HG03108 (cell line): ENCODE results near the gene SDF2L1.
A peak's percentile ranks its signal among the peaks of the same experiment; 100 is the strongest.

Source experiments
- ATAC-seq: cut with Tn5 transposase; IDR thresholded peaks from one replicate; pipeline ENCODE4 v1.9.1; 2021; ENCODE audit warnings: moderate library complexity; ENCODE audit not compliant: unreplicated experiment

SDF2L1 gene

GRCh38 chr22:21621025-21621424, 21.1 kb upstream of the SDF2L1 start:
- no peak for ATAC-seq

GRCh38 chr22:21622011-21622918, 19.8 kb upstream of the SDF2L1 start:
- ATAC-seq: no peak

GRCh38 chr22:21622919-21623647, 19.0 kb upstream of the SDF2L1 start:
- ATAC-seq: no peak

DNA sequence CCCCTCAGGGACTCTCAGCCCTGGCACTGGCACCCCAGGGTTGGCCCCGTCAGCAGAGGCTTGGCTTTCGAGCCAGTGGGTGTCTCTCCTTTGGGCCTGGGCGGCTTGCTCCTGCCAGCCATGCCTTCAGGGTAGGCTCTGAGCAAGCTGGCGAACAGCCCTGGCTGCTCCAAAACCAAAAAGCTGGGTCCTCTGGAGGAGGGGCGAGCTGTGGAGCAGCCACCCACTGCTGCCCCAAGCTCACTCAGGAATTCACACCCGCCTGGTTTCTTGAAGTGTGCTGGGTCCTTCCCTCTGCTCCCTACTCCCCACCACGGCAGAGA, 18.5 kb upstream of the SDF2L1 start:
- no peak for ATAC-seq

DNA sequence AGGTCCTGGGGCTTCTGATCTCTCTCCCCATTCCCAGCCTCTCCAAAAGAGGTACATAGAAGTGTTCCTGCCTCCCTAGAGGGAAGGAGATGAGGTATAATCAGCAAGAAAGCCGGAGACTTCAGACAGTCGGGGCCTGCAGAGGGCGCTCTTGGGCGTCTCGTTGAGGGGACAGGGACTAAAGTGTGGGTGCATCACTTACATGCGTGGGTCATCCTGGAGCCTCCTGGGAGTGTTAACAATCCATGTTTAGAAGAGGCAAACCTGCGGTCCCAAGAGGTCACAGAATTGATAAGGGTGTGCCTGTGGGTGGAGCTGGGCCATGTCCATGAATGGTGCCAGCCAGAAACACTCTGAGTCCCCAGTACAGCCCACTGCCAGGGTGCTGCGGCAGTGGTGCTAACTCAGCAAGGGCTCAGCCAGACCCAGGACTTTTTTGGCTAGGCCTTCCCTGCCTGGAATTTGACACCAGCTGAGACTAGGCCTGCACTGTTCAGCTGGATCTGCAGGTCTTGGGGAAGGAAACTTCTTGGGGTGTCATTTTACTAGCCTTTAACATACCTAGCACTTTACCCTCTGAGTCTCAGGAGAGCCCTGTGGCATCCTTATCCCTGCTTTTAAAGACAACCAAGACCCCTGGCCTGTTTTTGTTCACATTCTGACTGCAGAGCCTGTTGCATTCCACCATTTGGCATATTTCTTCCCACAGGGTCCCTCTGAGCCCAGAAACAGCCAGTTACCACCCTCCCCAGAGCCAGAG, 17.8 kb upstream of the SDF2L1 start:
- ATAC-seq: no peak

- ATAC-seq: no peak
Observed at GRCh38 chr22:21624880-21625791, 17.0 kb upstream of the SDF2L1 start.

GRCh38 chr22:21626073-21626734, 15.9 kb upstream of the SDF2L1 start:
- ATAC-seq: no peak

- ATAC-seq: no peak
Observed at GRCh38 chr22:21626735-21627469, 15.2 kb upstream of the SDF2L1 start.

DNA sequence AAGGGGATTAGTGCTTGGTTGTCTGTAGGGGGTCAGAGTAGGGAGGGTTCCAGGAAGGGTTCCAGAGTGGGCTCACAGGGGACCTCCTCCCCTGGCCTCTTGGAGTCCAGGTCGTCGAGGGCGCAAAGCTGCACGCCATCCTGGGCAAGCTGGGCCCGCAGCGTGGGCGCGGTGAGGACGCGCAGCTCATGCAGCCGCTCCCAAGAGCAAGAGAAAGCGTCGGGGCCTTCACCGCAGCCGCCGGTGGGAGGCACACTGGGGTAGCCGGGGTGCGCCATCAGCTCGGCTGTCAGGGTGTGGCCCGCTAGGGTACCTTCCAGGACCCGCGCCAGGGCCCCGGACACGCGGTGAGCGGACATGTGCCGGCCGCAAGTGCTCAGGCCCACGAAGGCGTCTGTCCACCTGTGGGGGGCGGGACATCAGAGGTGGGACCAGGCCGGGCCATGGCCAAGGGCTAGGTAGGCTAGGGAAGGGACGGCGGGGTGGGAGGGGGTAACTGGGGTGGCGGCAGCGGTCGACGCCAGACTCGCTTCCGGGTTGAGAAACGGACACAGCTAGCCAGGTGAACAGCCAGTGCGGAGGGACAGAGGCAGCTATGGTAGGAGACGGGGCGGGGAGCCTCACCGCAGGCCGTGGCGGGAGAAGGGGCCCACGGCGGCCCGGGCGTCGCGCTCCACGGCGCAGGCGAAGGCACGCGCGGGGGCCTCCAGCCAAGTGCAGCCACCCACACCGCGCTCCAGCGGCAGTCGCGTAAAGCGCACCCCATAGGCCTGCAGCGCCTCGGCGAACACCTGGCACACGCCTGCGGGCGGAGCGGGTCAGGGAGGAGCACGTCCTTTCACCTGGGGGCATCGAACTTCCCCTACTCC, 13.5 kb upstream of the SDF2L1 start:
- ATAC-seq: no peak

DNA sequence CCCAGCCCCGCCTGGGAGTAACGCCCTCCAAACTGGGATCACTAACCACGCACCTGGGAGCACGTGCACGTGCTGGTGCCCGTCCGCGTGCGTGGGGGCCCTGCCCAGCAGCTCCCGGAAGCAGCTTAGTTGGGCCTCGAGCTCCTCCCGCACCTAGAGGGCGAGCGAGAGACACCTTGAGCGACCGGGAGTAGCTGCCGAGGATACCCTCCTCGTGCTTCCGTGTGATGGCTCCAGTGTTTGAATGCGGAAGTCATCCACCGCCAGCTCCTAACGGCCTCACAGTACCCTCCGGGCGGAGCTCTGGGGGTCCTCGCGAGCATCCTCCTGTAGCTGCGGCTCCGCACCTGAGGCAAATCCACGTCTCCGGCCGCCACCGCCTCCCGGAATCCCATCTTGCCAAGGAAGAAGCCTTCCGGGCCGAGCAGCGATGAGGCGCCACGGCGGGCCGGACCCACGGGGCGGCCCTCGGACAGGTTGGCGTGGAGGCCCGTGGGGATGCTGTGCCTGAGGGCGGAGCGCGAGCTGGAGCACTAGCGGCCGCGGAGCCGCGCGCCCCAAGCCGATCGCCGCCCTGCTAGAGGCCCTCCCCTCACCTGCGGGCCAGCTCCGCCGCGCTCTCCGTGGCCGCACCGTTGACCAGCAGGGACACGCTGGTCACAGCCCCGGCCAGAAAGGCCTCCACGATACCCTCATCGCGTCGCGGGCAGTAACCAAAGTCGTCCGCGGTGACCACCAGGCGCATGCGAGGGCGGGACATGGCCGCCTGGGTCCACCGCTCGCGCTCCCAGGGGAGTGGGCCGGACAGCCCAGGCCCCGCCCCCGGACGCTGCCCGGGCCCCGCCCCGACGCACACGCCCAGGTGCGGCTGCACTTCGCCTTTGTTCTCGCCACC, 12.6 kb upstream of the SDF2L1 start, which contains the start of gene YDJC:
TSS of gene YDJC (minus strand) at position 768 of the 895 bp plus-strand sequence. CDS start at position 760, 8 bp downstream.
- peak; percentile 77 for ATAC-seq

- ATAC-seq: no peak
Observed at GRCh38 chr22:21631025-21631424, 11.1 kb upstream of the SDF2L1 start.

DNA sequence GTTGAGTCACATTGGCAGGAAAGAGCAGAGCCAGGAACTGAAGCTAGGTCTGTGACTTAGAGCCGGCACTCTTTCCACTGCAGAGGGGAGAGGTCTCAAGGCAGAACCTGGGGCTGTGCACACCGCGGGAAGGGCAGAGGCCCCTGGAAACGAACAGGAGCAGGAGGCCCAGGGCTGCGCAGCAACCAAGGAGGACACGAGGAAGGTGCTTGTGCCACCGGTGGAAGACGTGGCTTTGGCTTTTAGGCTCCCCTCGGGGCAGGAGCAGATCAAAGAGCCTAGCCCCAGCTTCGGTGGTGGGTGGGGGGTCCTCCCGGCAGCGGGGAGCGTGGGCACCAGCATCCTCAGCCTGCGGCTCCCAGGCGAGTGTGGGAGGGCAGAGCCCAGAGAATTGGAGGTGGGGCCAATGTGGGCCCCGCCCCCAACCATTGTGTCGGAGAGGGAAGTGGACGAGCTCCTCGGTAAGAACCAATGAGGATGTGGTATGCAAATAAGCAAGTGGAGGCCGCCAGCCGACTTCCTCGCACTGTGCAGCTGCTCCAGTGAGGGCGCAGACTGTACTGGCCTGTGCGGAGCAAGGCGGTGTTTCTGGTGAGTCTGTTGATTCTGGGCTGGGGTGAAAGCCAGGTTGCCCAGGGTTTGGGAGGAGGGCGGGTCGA, 9.7 kb upstream of the SDF2L1 start, which contains the start of gene CCDC116:
TSS of gene CCDC116 (plus strand) at position 524 of the 659 bp plus-strand sequence. CDS start 422 bp downstream, outside the sequence.
- ATAC-seq: no peak

DNA sequence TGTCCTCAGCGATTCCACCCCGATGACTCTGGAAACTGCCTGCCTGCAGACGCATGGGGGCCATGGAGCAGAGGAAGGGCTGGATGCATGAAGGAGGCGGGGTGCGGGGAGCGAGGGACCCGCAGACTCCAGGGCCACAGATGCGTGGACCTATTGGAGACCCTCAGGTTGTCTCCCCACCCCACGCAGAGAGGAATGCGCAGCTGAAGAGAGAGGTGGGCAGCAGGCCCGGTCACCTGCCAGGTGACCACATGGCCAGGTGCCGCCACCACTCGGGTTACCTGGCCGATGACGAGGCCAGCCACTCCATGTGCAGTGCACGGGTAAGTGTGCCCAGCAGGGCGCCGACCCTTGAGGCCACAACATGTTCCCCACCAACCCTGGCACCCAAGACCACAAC, 9.2 kb upstream of the SDF2L1 start:
- no peak for ATAC-seq

DNA sequence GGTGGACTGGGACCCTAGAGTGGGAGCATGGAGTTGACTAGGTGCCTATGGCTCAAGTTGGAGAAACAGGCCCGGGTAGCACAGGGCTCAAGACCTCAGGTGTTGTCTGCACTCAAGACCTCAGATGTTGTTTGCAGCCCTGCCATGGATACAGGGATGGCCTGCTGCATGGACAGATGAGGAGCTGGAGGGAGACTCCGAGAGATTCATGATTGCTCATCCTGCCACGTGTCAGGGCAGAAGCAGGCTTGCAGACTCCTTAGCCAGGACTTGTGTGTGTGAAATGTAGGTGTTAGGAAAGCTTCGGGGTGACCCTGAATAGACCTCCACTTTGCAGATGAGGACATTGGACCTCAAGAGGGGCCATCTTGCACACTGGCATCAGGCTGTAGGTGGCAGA, 8.6 kb upstream of the SDF2L1 start:
- ATAC-seq: no peak

DNA sequence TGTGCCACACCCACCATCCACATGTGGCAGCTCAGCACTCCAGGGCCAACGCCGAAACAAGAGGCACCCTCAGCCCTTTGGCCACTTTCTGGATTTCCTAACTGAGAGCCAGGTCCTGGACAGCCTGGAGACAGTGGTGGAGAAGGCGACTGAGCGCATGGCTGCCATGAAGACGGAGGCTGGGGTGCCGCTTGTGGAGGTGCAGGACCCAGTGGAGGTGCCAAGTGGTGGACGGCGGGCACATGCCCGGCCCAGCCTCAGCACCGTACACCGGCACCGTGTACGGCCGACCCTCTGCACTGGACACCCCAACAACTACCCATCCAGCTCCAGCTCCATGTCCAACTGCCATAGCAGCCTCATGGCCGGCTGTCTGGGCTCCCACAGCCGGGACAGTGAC, 8.0 kb upstream of the SDF2L1 start:
- ATAC-seq: no peak

DNA sequence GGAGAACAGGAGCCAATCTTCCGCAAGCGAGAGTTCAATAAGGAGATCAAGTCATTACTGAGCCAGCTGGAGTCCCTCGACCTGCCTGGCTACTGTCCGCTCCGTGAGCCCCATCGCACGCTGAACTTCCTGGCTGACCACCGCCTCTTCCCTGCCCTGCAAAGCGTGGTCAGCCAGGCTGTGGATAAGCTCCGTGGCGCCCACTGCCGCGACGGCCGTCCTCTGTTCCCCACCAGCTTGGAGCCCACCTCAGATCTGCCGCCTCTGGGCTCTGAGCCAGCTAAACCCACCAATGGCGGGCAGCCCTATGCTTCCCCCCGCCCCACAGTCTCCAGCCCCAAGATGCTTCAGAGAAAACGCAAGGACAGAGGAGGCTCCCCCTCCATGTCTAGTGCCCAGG, 7.3 kb upstream of the SDF2L1 start:
- no peak for ATAC-seq
